Stimulated activated CD4-positive, alpha-beta T cell treated with anti-CD3 and anti-CD28 coated beads, Interleukin-1b, Interleukin-23, amount 100 ng/mL, for 24 hours (primary cell): ENCODE data around the gene PRSS37.
"Not testable (repeated sequence)": the region's sequence is repeated elsewhere in the genome, so short reads cannot be mapped to it uniquely, and the experiment has no call there.

ENCODE experiments used
- DNase-seq, 4 experiments: peaks; one replicate each; pipeline ENCODE4 v3.0.0-alpha.2; 2020; ENCODE audit warnings: low read depth in 4 of 4, low spot score in 1 of 4

PRSS37 gene

GRCh38 chr7:141841385-141841784 is at the start of gene PRSS37:
PRSS37 (minus strand) TSS chr7:141841485; CDS start chr7:141841049, 436 bp downstream.
- no peak for DNase-seq

GRCh38 chr7:141889321-141889720 is 48.0 kb upstream of the PRSS37 start:
- DNase-seq = no peak

GRCh38 chr7:141884539-141885225 is 43.4 kb upstream of the PRSS37 start:
- no peak for DNase-seq

GRCh38 chr7:141880960-141881359 is 39.7 kb upstream of the PRSS37 start:
- no peak for DNase-seq

GRCh38 chr7:141877365-141877764 is 36.1 kb upstream of the PRSS37 start:
- DNase-seq = no peak

- DNase-seq = no peak
These were observed 35.1 kb upstream of the PRSS37 start for GRCh38 chr7:141876371-141876770.

- no peak for DNase-seq
These were observed 34.2 kb upstream of the PRSS37 start for GRCh38 chr7:141875453-141875852.

- DNase-seq = no peak
These were observed 33.5 kb upstream of the PRSS37 start for GRCh38 chr7:141874787-141875186.

GRCh38 chr7:141872931-141873330 is 31.6 kb upstream of the PRSS37 start:
- no peak for DNase-seq

GRCh38 chr7:141866974-141867373 is 25.7 kb upstream of the PRSS37 start:
- DNase-seq = no peak

- DNase-seq = no peak
These were observed 23.6 kb upstream of the PRSS37 start for GRCh38 chr7:141864765-141865447.

GRCh38 chr7:141860207-141860606 is 18.9 kb upstream of the PRSS37 start:
- DNase-seq = no peak

GRCh38 chr7:141847996-141848395 is 6.7 kb upstream of the PRSS37 start:
- DNase-seq = no peak

- no peak for DNase-seq
These were observed 3.0 kb upstream of the PRSS37 start for GRCh38 chr7:141844256-141844655.

- no peak for DNase-seq
These were observed 1.6 kb upstream of the PRSS37 start for GRCh38 chr7:141842904-141843303.

GRCh38 chr7:141840708-141841107 is 577 bp downstream of the PRSS37 start:
- no peak for DNase-seq

GRCh38 chr7:141839256-141839655 is 2.0 kb downstream of the PRSS37 start:
- DNase-seq = no peak

- DNase-seq = no peak
These were observed 2.7 kb downstream of the PRSS37 start for GRCh38 chr7:141838581-141838980.

GRCh38 chr7:141837683-141838082 is 3.6 kb downstream of the PRSS37 start:
- no peak for DNase-seq

- DNase-seq = not testable (repeated sequence)
These were observed 18.9 kb downstream of the PRSS37 start for GRCh38 chr7:141822432-141822831.

GRCh38 chr7:141820067-141820466 is 21.2 kb downstream of the PRSS37 start:
- no peak for DNase-seq

- DNase-seq = no peak
These were observed 48.8 kb downstream of the PRSS37 start for GRCh38 chr7:141792526-141792925.

GRCh38 chr7:141789917-141790316 is 51.4 kb downstream of the PRSS37 start, which contains the start of gene TAS2R5:
TAS2R5 (plus strand) TSS chr7:141790217; CDS start chr7:141790362, 145 bp downstream.
- DNase-seq = no peak
